Measurements from ENCODE around the gene STXBP6. TPM values are rescaled to one million over a fixed set of nuclear protein-coding genes. Genes with fewer than 3 reads are reported as not detected.

STXBP6 gene
- total RNA-seq, 1 donor from 2014 or later: 6.8 TPM

GRCh38 chr14:24859559-24859958 lies 190.4 kb downstream of the STXBP6 start:
- H3K36me3 Mint-ChIP-seq (ENCODE audit: low read depth): no peaks in the 10 kb centered on the region
- H3K4me1 Mint-ChIP-seq: no peaks in the 10 kb centered on the region
- no peak overlapping the region for H3K27ac Mint-ChIP-seq (ENCODE audit: unreplicated experiment)
- DNase-seq (ENCODE audit: low read depth, low spot score): no peak
- H3K4me3 Mint-ChIP-seq: no peak overlapping the region
- no peaks in the 10 kb centered on the region for H3K27me3 Mint-ChIP-seq (ENCODE audit: low read depth)
- no peaks in the 10 kb centered on the region for H3K9me3 Mint-ChIP-seq
- TF ChIP-seq CTCF (conservative IDR thresholded peaks at IDR 0.05): no peak

- Mint-ChIP-seq H3K4me1 (no peaks in the 10 kb centered on the region), H3K4me3 (no peak overlapping the region), H3K36me3 (ENCODE audit: low read depth) (no peaks in the 10 kb centered on the region), H3K27me3 (ENCODE audit: low read depth) (no peaks in the 10 kb centered on the region), H3K27ac (ENCODE audit: unreplicated experiment) (no peak overlapping the region), H3K9me3 (no peaks in the 10 kb centered on the region)
- TF ChIP-seq CTCF (conservative IDR thresholded peaks at IDR 0.05): no peak
- no peak for DNase-seq (ENCODE audit: low read depth, low spot score)
Measured at GRCh38 chr14:24858684-24859083, 191.3 kb downstream of the STXBP6 start.

- H3K9me3 Mint-ChIP-seq: no peaks in the 10 kb centered on the region
- no peak for TF ChIP-seq CTCF (conservative IDR thresholded peaks at IDR 0.05)
- no peaks in the 10 kb centered on the region for H3K4me1 Mint-ChIP-seq
- H3K4me3 Mint-ChIP-seq: no peak overlapping the region
- no peak overlapping the region for H3K27ac Mint-ChIP-seq (ENCODE audit: unreplicated experiment)
- no peak for DNase-seq (ENCODE audit: low read depth, low spot score)
- H3K36me3 Mint-ChIP-seq (ENCODE audit: low read depth): no peaks in the 10 kb centered on the region
- no peaks in the 10 kb centered on the region for H3K27me3 Mint-ChIP-seq (ENCODE audit: low read depth)
Measured at GRCh38 chr14:24858052-24858451, 191.9 kb downstream of the STXBP6 start.

- TF ChIP-seq CTCF (conservative IDR thresholded peaks at IDR 0.05): no peak
- DNase-seq (ENCODE audit: low read depth, low spot score): no peak
- Mint-ChIP-seq H3K27ac (ENCODE audit: unreplicated experiment) (no peak overlapping the region), H3K4me1 (peaks cover 2% of the 10 kb centered on the region), H3K9me3 (no peaks in the 10 kb centered on the region), H3K27me3 (ENCODE audit: low read depth) (no peaks in the 10 kb centered on the region), H3K4me3 (no peak overlapping the region), H3K36me3 (ENCODE audit: low read depth) (no peaks in the 10 kb centered on the region)
Measured at GRCh38 chr14:24857277-24857676, 192.7 kb downstream of the STXBP6 start.

GRCh38 chr14:24853446-24853845 lies 196.5 kb downstream of the STXBP6 start:
- Mint-ChIP-seq H3K36me3 (ENCODE audit: low read depth) (no peaks in the 10 kb centered on the region), H3K27me3 (ENCODE audit: low read depth) (no peaks in the 10 kb centered on the region), H3K9me3 (no peaks in the 10 kb centered on the region), H3K27ac (ENCODE audit: unreplicated experiment) (no peak overlapping the region), H3K4me1 (peaks cover 5% of the 10 kb centered on the region), H3K4me3 (no peak overlapping the region)
- TF ChIP-seq CTCF (conservative IDR thresholded peaks at IDR 0.05): no peak
- DNase-seq (ENCODE audit: low read depth, low spot score): no peak
